NCI-H2029 treated with DMSO at 0.1 percent for 48 hours (cell line): ENCODE results near the gene EIF4EBP2.

Source experiments
- DNase-seq: peaks from one replicate; lab custom pipeline; 2025; lab: John Stamatoyannopoulos, UW

The EIF4EBP2 gene

GRCh38 chr10:70432561-70433263 lies 28.8 kb downstream of the EIF4EBP2 start:
- DNase-seq = no peak

GRCh38 chr10:70433581-70434280 lies 29.8 kb downstream of the EIF4EBP2 start:
- no peak for DNase-seq

- no peak for DNase-seq
These were observed 31.5 kb downstream of the EIF4EBP2 start for GRCh38 chr10:70435241-70436085.

GRCh38 chr10:70437721-70438120 lies 33.8 kb downstream of the EIF4EBP2 start:
- DNase-seq = no peak

- DNase-seq = no peak
These were observed 36.6 kb downstream of the EIF4EBP2 start for GRCh38 chr10:70440296-70441160.

GRCh38 chr10:70441161-70441894 lies 37.4 kb downstream of the EIF4EBP2 start, which contains the start of gene NODAL:
TSS of gene NODAL (minus strand) at chr10:70441681. CDS start at chr10:70441667, 14 bp downstream.
- no peak for DNase-seq

- no peak for DNase-seq
These were observed 38.0 kb downstream of the EIF4EBP2 start for GRCh38 chr10:70441895-70442309.

- DNase-seq = no peak
These were observed 38.5 kb downstream of the EIF4EBP2 start for GRCh38 chr10:70442332-70442988.

- no peak for DNase-seq
These were observed 40.8 kb downstream of the EIF4EBP2 start for GRCh38 chr10:70444744-70445143.

- DNase-seq = no peak
These were observed 42.0 kb downstream of the EIF4EBP2 start for GRCh38 chr10:70445718-70446657.

- no peak for DNase-seq
These were observed 44.3 kb downstream of the EIF4EBP2 start for GRCh38 chr10:70448236-70448635.

GRCh38 chr10:70455213-70455630 lies 51.3 kb downstream of the EIF4EBP2 start:
- DNase-seq = no peak

- no peak for DNase-seq
These were observed 52.2 kb downstream of the EIF4EBP2 start for GRCh38 chr10:70456164-70456563.

GRCh38 chr10:70457759-70458305 lies 53.9 kb downstream of the EIF4EBP2 start:
- DNase-seq = no peak

- DNase-seq = no peak
These were observed 54.5 kb downstream of the EIF4EBP2 start for GRCh38 chr10:70458329-70459060.

- DNase-seq = no peak
These were observed 55.3 kb downstream of the EIF4EBP2 start for GRCh38 chr10:70459061-70459773.

GRCh38 chr10:70459774-70460490 lies 56.0 kb downstream of the EIF4EBP2 start:
- DNase-seq = no peak
